ENCODE measurements around the gene CHCHD3.

CHCHD3 gene

DNA sequence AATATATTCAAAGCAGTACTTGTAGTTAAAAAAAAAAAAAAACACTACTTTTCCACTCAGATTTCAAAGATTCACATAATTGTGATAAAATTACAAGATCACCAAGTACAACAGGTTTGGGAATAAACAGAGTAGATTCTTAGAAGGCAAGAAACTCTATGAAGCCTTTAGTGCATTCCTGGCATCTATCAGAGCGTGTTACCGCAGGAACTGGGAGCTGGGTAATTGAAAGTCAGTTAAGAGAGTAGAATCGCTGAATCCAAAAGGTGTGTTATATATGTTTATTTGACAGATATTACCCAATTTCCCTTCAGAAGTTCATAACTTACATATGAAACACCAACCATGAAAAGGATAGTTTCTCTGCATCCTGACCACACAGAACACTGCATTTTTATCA is 346.4 kb downstream of the CHCHD3 start:
- TF ChIP-seq, protein P1, sequence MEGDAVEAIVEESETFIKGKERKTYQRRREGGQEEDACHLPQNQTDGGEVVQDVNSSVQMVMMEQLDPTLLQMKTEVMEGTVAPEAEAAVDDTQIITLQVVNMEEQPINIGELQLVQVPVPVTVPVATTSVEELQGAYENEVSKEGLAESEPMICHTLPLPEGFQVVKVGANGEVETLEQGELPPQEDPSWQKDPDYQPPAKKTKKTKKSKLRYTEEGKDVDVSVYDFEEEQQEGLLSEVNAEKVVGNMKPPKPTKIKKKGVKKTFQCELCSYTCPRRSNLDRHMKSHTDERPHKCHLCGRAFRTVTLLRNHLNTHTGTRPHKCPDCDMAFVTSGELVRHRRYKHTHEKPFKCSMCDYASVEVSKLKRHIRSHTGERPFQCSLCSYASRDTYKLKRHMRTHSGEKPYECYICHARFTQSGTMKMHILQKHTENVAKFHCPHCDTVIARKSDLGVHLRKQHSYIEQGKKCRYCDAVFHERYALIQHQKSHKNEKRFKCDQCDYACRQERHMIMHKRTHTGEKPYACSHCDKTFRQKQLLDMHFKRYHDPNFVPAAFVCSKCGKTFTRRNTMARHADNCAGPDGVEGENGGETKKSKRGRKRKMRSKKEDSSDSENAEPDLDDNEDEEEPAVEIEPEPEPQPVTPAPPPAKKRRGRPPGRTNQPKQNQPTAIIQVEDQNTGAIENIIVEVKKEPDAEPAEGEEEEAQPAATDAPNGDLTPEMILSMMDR (conservative IDR thresholded peaks at IDR 0.05; ENCODE audit: low read depth, low read length) = no peak
- no peak for DNase-seq (ENCODE audit: low read depth)
- H3K4me3 ChIP-seq (ENCODE audit: low read length) = no peak overlapping the region
